SJSA1 (cell line): ENCODE data around the gene NOTCH3. TPM values are rescaled to one million over a fixed set of nuclear protein-coding genes. Genes with fewer than 3 reads are reported as not detected.

Experiments used
- DNase-seq, 2 experiments: peaks; one replicate each; pipeline ENCODE4 v3.0.0-alpha.2; 2015 to 2020; ENCODE audit warnings: low spot score in 2 of 2, low read depth in 1 of 2
- H3K27ac ChIP-seq: fragments of 250-450 bp; sonication (Bioruptor Pico); 2 replicates; pipeline ENCODE4 v1.5.1; 2020; ENCODE audit warnings: mild to moderate bottlenecking, moderate library complexity
- H3K27me3 ChIP-seq: fragments of 250-450 bp; sonication (Bioruptor Pico); replicated peaks from 2 replicates; pipeline ENCODE4 v1.5.1; 2020; ENCODE audit warnings: mild to moderate bottlenecking, moderate library complexity
- H3K36me3 ChIP-seq: fragments of 250-450 bp; sonication (Bioruptor Pico); 2 replicates; pipeline ENCODE4 v1.5.1; 2020; ENCODE audit warnings: mild to moderate bottlenecking
- H3K4me1 ChIP-seq: fragments of 250-450 bp; sonication (Bioruptor Pico); replicated peaks from 2 replicates; pipeline ENCODE4 v1.6.1; 2021; ENCODE audit warnings: mild to moderate bottlenecking
- H3K4me3 ChIP-seq: fragments of 250-450 bp; sonication (Bioruptor Pico); 2 replicates; pipeline ENCODE4 v1.5.1; 2020; ENCODE audit warnings: mild to moderate bottlenecking
- H3K9me3 ChIP-seq: fragments of 250-450 bp; sonication (Bioruptor Pico); replicated peaks from 2 replicates; pipeline ENCODE4 v1.5.1; 2020; ENCODE audit warnings: mild to moderate bottlenecking
- total RNA-seq: library from RNA; depleted of rRNA; stranded (reverse); fragments of >200 nt; shearing (Covaris generic); gene quantifications from 2 replicates; pipeline ENCODE4 v1.2.3, GENCODE V29; 2014; rRNA removed

The NOTCH3 gene
- total RNA-seq, 1 experiment from 2014 or later, result 33.1 TPM

DNA sequence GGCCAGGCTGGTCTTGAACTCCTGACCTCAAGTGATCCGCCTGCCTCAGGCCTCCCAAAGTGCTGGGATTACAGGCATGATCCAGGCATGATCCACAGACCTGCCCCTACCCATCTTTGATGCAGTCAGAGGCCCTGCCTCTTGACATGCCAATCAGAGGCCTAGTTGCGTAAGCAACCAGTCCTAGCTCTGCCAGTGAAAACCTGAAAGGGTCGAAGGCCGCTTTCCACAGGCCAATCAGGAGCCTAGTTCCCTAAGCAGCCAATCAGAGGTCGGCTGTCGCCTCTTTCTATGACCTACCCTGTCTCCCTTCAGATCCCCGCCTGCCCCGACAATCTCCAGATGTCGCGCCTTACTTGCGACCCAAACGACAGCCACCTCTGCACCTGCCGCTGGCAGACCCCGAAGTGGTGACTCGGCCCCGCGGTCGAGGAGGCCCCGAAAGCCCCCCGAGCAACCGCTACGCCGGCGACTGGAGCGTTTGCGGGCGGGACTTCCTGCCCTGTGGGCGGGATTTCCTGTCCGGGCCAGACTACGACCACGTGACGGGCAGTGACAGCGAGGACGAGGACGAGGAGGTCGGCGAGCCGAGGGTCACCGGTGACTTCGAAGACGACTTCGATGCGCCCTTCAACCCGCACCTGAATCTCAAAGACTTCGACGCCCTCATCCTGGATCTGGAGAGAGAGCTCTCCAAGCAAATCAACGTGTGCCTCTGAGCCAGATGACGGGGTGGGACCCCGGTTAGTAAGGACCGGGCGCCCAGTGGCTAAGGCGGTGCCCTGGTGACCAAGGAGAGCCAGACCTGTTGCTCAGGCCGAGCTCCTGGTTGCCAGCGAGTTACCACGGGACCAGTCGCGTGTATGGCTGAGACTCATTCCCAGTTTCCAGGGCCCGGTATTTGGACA lies 87.3 kb downstream of the NOTCH3 start:
- Histone ChIP-seq H3K9me3 (no peaks in the 10 kb centered on the region), H3K36me3 (peaks cover 100% of the 10 kb centered on the region), H3K4me3 (no peak overlapping the region; the same call in 1 of the 2 replicates), H3K4me1 (peaks cover 7% of the 10 kb centered on the region), H3K27ac (no peak overlapping the region), H3K27me3 (no peaks in the 10 kb centered on the region)
- no peak for DNase-seq

- Histone ChIP-seq H3K27me3 (no peaks in the 10 kb centered on the region), H3K4me1 (peaks cover 13% of the 10 kb centered on the region), H3K36me3 (peaks cover 99% of the 10 kb centered on the region), H3K27ac (no peak overlapping the region), H3K4me3 (no peak overlapping the region), H3K9me3 (no peaks in the 10 kb centered on the region)
- no peak for DNase-seq
These were observed 88.4 kb downstream of the NOTCH3 start for GRCh38 chr19:15112385-15112784.

- Histone ChIP-seq H3K36me3 (peaks cover 94% of the 10 kb centered on the region), H3K9me3 (no peaks in the 10 kb centered on the region), H3K27ac (no peak overlapping the region), H3K27me3 (no peaks in the 10 kb centered on the region), H3K4me1 (peaks cover 16% of the 10 kb centered on the region), H3K4me3 (no peak overlapping the region)
- DNase-seq, result no peak
These were observed 89.0 kb downstream of the NOTCH3 start for GRCh38 chr19:15111758-15112157.

- peaks cover 81% of the 10 kb centered on the region for H3K36me3 ChIP-seq
- no peak for DNase-seq
- no peak overlapping the region for H3K27ac ChIP-seq
- H3K4me3 ChIP-seq, result no peak overlapping the region
- H3K4me1 ChIP-seq, result peaks cover 19% of the 10 kb centered on the region
- H3K27me3 ChIP-seq, result no peaks in the 10 kb centered on the region
- H3K9me3 ChIP-seq, result no peaks in the 10 kb centered on the region
These were observed 90.4 kb downstream of the NOTCH3 start for GRCh38 chr19:15110418-15110815.

DNA sequence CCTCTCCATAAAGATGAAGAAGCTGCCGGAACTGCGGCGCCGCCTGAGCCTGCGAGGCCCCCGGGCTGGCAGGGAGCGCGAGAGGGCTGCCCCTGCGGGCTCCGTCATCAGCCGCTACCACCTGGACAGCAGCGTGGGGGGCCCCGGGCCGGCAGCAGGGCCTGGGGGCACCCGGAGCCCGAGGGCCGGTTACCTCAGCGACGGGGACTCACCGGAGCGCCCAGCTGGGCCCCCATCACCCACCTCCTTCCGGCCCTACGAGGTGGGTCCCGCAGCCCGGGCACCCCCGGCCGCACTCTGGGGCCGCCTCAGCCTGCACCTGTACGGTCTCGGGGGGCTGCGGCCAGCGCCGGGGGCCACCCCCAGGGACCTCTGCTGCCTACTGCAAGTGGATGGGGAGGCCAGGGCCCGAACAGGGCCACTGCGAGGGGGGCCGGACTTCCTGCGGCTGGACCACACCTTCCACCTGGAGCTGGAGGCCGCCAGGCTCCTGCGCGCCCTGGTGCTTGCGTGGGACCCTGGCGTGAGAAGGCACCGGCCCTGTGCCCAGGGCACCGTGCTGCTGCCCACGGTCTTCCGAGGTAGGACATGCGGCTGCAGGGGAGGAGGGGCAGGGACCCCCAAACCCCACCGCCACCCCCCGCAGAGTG lies 90.9 kb downstream of the NOTCH3 start:
- peaks cover 75% of the 10 kb centered on the region for H3K36me3 ChIP-seq
- H3K4me3 ChIP-seq, result no peak overlapping the region
- H3K9me3 ChIP-seq, result no peaks in the 10 kb centered on the region
- no peaks in the 10 kb centered on the region for H3K27me3 ChIP-seq
- H3K27ac ChIP-seq, result no peak overlapping the region
- DNase-seq, result no peak
- peaks cover 19% of the 10 kb centered on the region for H3K4me1 ChIP-seq

Other genes with a start within 250 kb of the NOTCH3 start
- gene SLC1A6, start 221.1 kb downstream of the NOTCH3 start, total RNA-seq, result not detected in 2 replicates
- not detected in 2 replicates for gene CASP14, start 151.5 kb downstream of the NOTCH3 start, total RNA-seq
- gene OR1I1, start 118.8 kb downstream of the NOTCH3 start, total RNA-seq, result not detected in 2 replicates
- gene SYDE1, start 93.6 kb downstream of the NOTCH3 start, total RNA-seq, result 117 and 118 TPM in 2 replicates
- gene EPHX3, start 31.5 kb upstream of the NOTCH3 start, total RNA-seq, result 0.08 TPM in 1 of 2 replicates, not detected in the other
- gene BRD4, start 131.5 kb upstream of the NOTCH3 start, total RNA-seq, result 14.5 and 15.8 TPM in 2 replicates
- 10.9 and 27.5 TPM in 2 replicates for gene AKAP8, start 178.8 kb upstream of the NOTCH3 start, total RNA-seq
- gene AKAP8L, start 218.0 kb upstream of the NOTCH3 start, total RNA-seq, result 76.3 and 82.0 TPM in 2 replicates
- 11.6 and 13.5 TPM in 2 replicates for gene WIZ, start 249.0 kb upstream of the NOTCH3 start, total RNA-seq